ENCODE measurements around the gene OSTF1. TPM values are rescaled to one million over a fixed set of nuclear protein-coding genes. Genes with fewer than 3 reads are reported as not detected.

Gene OSTF1
- total and polyA plus RNA-seq, 10 of the 15 experiments (the other 5 are each of a cell fraction or from before 2014, with no cell fraction given) = 36.2 to 82.4 (median 46.9) TPM

- POLR2A ChIA-PET = no interaction called here
- BruUV-seq (replicated peaks) = no TSS peak
- Histone ChIP-seq H3K4me1 (ENCODE audit: control insufficient read depth, insufficient read depth, low read length) (no peaks in the 10 kb centered on the region), H3K27ac (ENCODE audit: control insufficient read depth, insufficient read depth) (no peak overlapping the region), H3K36me3 (ENCODE audit: control insufficient read depth in 2 of 2, insufficient read depth in 2 of 2, low read length in 1 of 2) (peaks cover 7% of the 10 kb centered on the region in 2 experiments), H4K20me1 (ENCODE audit: control insufficient read depth, insufficient read depth) (no peaks in the 10 kb centered on the region), H3K9me3 (replicated peaks; ENCODE audit: control insufficient read depth, insufficient read depth, low read length) (no peaks in the 10 kb centered on the region), H3K9ac (ENCODE audit: control insufficient read depth, insufficient read depth, low read length) (no peak overlapping the region), H3K27me3 (replicated peaks in 1 of 2; ENCODE audit: control insufficient read depth in 2 of 2, insufficient read depth in 2 of 2, low read length in 1 of 2) (no peaks in the 10 kb centered on the region), H3K4me2 (ENCODE audit: control insufficient read depth, insufficient read depth) (no peak overlapping the region), H2AFZ (ENCODE audit: control insufficient read depth, low read depth, low read length) (no peak overlapping the region), H3K79me2 (ENCODE audit: control insufficient read depth, insufficient read depth, low read length) (peaks cover under 1% of the 10 kb centered on the region), H3K4me3 (no peak overlapping the region)
- in situ Hi-C loops (cut with MboI) = no loop called here
- RAD21 ChIA-PET (ENCODE audit: unreplicated experiment) = no interaction called here
- intact Hi-C loops (cut with micrococcal nuclease; ENCODE audit: unreplicated experiment) = no loop called here
- DNase-seq (ENCODE audit: low read depth, low spot score) (no peak), FAIRE-seq (no peak), ATAC-seq (no peak)
- 87% methylated on average over 4 of the region's 4 CpGs for WGBS (ENCODE audit: insufficient coverage, insufficient replicate concordance, low lambda C conversion rate, missing lambda C conversion rate)
- TF ChIP-seq LARP7 (IDR thresholded peaks at IDR 0.05) = no peak
- TF ChIP-seq CHD1 (IDR thresholded peaks at IDR 0.05; ENCODE audit: low read depth, low read length) = no peak
- no peak for TF ChIP-seq HCFC1 (IDR thresholded peaks at IDR 0.05; ENCODE audit: low read length)
- TF ChIP-seq KLF5 (IDR thresholded peaks at IDR 0.05; ENCODE audit: partially characterized antibody) = no peak
- TF ChIP-seq BCLAF1 (IDR thresholded peaks at IDR 0.05) = no peak
- SMC1A ChIA-PET (ENCODE audit: uncharacterized antibody, unreplicated experiment) = no interaction called here
- CTCF ChIA-PET = interaction anchor here (0.7 kb wide), 1 partner anchor 141 kb away, joined by 3 read pairs; no protein-coding TSS in a partner anchor
Measured at GRCh38 chr9:75116306-75116705, 28.0 kb downstream of the OSTF1 start.

Data from GM12878 (cell line).